Hepatocyte (in vitro differentiated cells): ENCODE results near the gene STXBP1. TPM values are rescaled to one million over a fixed set of nuclear protein-coding genes. Genes with fewer than 3 reads are reported as not detected.

Experiments
- DNase-seq: peaks from one replicate; pipeline ENCODE4 v3.0.0-alpha.2; 2016; ENCODE audit warnings: low spot score
- H2AFZ ChIP-seq: fragments of 200-600 bp; sonication (generic); 2 replicates; pipeline ENCODE4 v1.6.0; 2016; ENCODE audit warnings: antibody characterized with exemption, mild to moderate bottlenecking
- H3K27ac ChIP-seq: fragments of 200-600 bp; sonication (generic); 2 replicates; pipeline ENCODE4 v1.5.1; 2016; ENCODE audit warnings: mild to moderate bottlenecking
- H3K27me3 ChIP-seq: fragments of 200-600 bp; sonication (generic); 2 replicates; pipeline ENCODE4 v1.6.1; 2016
- H3K36me3 ChIP-seq: fragments of 200-600 bp; sonication (generic); replicated peaks from 2 replicates; pipeline ENCODE4 v1.5.1; 2016; ENCODE audit warnings: low read depth; ENCODE audit not compliant: insufficient read depth
- H3K4me1 ChIP-seq: fragments of 200-600 bp; sonication (generic); 2 replicates; pipeline ENCODE4 v1.5.1; 2016; ENCODE audit warnings: mild to moderate bottlenecking, moderate library complexity; ENCODE audit not compliant: insufficient read depth
- H3K4me2 ChIP-seq: fragments of 200-600 bp; sonication (generic); 2 replicates; pipeline ENCODE4 v1.6.0; 2016
- H3K4me3 ChIP-seq: fragments of 200-600 bp; sonication (generic); 2 replicates; pipeline ENCODE4 v1.5.1; 2016; ENCODE audit warnings: mild to moderate bottlenecking
- H3K79me2 ChIP-seq: fragments of 200-600 bp; sonication (generic); 2 replicates; pipeline ENCODE4 v1.6.0; 2017; ENCODE audit warnings: mild to moderate bottlenecking
- H3K9me2 ChIP-seq: fragments of 200-600 bp; sonication (generic); replicated peaks from 2 replicates; pipeline ENCODE4 v1.6.0; 2017; ENCODE audit warnings: mild to moderate bottlenecking; ENCODE audit not compliant: insufficient read depth
- H3K9me3 ChIP-seq: fragments of 200-600 bp; sonication (generic); 2 replicates; pipeline ENCODE4 v1.5.1; 2016; ENCODE audit warnings: low read depth, mild to moderate bottlenecking
- H4K20me1 ChIP-seq: fragments of 200-600 bp; sonication (generic); 2 replicates; pipeline ENCODE4 v1.6.0; 2016; ENCODE audit warnings: mild to moderate bottlenecking; ENCODE audit not compliant: insufficient read depth, poor library complexity, severe bottlenecking
- EZH2 ChIP-seq: fragments of 200-600 bp; sonication (generic); IDR thresholded peaks from 2 replicates; pipeline ENCODE4 v1.6.1; 2016; ENCODE audit warnings: antibody characterized with exemption, mild to moderate bottlenecking, borderline replicate concordance
- EZH2phosphoT487 ChIP-seq: fragments of 200-600 bp; sonication (generic); IDR thresholded peaks from one replicate; pipeline ENCODE4 v1.6.1; 2018; ENCODE audit warnings: antibody characterized with exemption, mild to moderate bottlenecking, low read depth, moderate library complexity; ENCODE audit not compliant: unreplicated experiment, severe bottlenecking
- WGBS: methylation state at CpG from one replicate; pipeline ENCODE4 v1.1.6; 2016; ENCODE audit warnings: low lambda C conversion rate; ENCODE audit errors: missing lambda C conversion rate; 5-methylcytosine and 5-hydroxymethylcytosine counted together
- polyA plus RNA-seq: library from polyadenylated mRNA; unstranded; fragments of >200 nt; fragmentation: Nextera tagmentation; extraction: Ambion mirVana; gene quantifications from 2 replicates; pipeline ENCODE4 v1.2.1, GENCODE V29; 2016
- total RNA-seq: library from RNA; depleted of rRNA; stranded (reverse); fragments of >200 nt; gene quantifications from 2 replicates; pipeline ENCODE4 v1.2.3, GENCODE V29; 2014
- TF ChIP-seq, protein P1 (sequence below): fragments of 200-600 bp; sonication (generic); IDR thresholded peaks from 2 replicates; pipeline ENCODE4 v1.5.1; 2016; ENCODE audit warnings: antibody characterized with exemption, mild to moderate bottlenecking; ENCODE audit not compliant: poor library complexity

STXBP1 gene
- total and polyA plus RNA-seq, 2 experiments from 2014 or later: 22.6 to 27.6 TPM

DNA sequence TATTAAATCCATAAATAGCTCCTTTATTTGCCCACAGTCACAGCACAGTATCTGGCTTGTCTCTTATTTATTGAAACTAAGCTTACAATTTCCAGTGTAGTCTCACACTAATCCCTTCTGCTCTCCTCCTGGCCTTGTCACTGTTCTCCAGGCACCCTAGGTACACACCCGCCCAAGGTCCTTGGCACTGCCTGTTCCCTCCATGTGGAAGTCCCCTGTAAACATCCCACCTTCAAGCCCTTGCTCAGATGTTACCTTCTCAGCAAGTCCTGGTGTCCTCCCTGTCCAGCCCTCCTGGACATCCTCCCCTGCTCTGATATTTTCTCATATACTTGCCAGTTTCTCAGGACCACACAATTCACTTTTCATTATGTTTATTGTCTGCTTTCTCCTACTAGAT is 50.5 kb downstream of the STXBP1 start:
- Histone ChIP-seq H2AFZ (no peak overlapping the region), H3K9me3 (no peaks in the 10 kb centered on the region), H3K4me1 (peaks cover 9% of the 10 kb centered on the region), H3K4me3 (no peak overlapping the region), H3K36me3 (no peaks in the 10 kb centered on the region), H3K27me3 (no peaks in the 10 kb centered on the region), H3K9me2 (no peaks in the 10 kb centered on the region), H3K79me2 (no peaks in the 10 kb centered on the region), H3K4me2 (no peak overlapping the region), H4K20me1 (no peaks in the 10 kb centered on the region), H3K27ac (no peak overlapping the region)
- TF ChIP-seq EZH2phosphoT487 (no peak), EZH2 (no peak)
- TF ChIP-seq, protein P1, sequence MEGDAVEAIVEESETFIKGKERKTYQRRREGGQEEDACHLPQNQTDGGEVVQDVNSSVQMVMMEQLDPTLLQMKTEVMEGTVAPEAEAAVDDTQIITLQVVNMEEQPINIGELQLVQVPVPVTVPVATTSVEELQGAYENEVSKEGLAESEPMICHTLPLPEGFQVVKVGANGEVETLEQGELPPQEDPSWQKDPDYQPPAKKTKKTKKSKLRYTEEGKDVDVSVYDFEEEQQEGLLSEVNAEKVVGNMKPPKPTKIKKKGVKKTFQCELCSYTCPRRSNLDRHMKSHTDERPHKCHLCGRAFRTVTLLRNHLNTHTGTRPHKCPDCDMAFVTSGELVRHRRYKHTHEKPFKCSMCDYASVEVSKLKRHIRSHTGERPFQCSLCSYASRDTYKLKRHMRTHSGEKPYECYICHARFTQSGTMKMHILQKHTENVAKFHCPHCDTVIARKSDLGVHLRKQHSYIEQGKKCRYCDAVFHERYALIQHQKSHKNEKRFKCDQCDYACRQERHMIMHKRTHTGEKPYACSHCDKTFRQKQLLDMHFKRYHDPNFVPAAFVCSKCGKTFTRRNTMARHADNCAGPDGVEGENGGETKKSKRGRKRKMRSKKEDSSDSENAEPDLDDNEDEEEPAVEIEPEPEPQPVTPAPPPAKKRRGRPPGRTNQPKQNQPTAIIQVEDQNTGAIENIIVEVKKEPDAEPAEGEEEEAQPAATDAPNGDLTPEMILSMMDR: no peak
- no peak for DNase-seq
- 86% methylated on average over 1 of the region's 1 CpG for WGBS

DNA sequence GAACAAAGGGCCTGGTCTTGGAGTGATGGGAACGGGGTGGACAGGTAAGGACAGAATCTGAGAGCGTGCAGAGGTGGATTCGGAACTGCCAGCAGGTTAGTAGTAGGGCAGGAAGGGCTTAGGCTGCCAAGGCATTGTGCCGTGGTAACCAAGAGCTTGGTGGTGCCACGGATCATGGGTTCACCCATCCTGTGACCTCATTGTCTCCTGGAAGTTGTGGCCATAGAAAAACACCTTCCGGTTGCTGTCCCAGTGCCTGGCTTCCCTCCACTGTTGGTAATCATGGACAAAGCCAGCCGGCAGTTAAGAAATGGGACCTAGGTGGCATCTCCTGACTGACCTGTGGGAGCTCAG is 52.2 kb downstream of the STXBP1 start:
- WGBS: 95% methylated on average over 7 of the region's 7 CpGs
- H3K4me2 ChIP-seq: no peak overlapping the region
- no peaks in the 10 kb centered on the region for H3K36me3 ChIP-seq

DNA sequence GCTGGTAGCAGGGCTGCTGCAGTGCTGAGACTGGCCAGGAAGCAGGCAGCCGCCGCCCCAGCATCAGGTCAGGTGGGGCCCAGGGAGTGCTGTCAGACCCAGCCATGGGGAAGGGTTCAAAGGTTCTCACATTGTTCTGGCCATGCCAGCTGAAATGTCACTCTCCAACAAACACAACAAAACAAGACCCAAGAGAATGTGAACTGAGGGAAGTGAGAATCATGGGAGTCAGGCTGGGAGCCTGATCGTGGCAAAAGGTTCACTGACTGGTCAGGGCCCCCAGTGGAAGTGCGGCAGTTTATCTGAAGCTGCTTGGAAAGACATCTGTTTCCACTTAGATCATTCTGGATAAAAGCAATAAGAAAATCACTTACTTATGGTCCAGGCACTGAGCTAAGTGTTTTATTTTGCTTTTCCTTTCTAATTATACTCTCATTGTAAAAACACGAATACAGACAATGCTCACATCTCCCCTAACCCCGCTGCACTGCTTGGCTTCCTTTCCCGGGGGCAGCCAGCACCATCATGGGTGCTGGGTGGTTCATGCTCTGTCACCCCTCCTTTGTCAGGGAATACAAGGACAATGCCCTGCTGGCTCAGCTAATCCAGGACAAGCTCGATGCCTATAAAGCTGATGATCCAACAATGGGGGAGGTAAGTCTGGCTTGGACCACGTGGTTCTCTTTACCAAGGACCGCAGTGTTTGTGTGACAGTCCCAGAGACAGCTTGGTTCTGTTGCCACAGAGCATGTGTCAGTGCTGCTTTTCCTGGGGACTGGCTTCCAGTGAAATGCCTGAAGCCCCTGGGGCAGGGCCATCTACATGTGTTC is 52.8 kb downstream of the STXBP1 start:
- no peaks in the 10 kb centered on the region for H3K9me2 ChIP-seq
- H3K4me3 ChIP-seq: no peak overlapping the region
- H3K36me3 ChIP-seq: no peaks in the 10 kb centered on the region
- TF ChIP-seq EZH2phosphoT487 (no peak), EZH2 (no peak)
- TF ChIP-seq, protein P1: no peak
- no peaks in the 10 kb centered on the region for H3K27me3 ChIP-seq
- no peaks in the 10 kb centered on the region for H4K20me1 ChIP-seq
- DNase-seq: peak; percentile 40
- H3K9me3 ChIP-seq: no peaks in the 10 kb centered on the region
- H3K79me2 ChIP-seq: no peaks in the 10 kb centered on the region
- peak overlapping the region; percentile 37 for H3K4me2 ChIP-seq
- no peak overlapping the region for H2AFZ ChIP-seq
- H3K27ac ChIP-seq: peak overlapping the region; percentile 22
- peaks cover 9% of the 10 kb centered on the region for H3K4me1 ChIP-seq
- 46% methylated on average over 10 of the region's 10 CpGs for WGBS

More for the DNA sequence above, 52.2 kb downstream of the STXBP1 start:
- H3K4me3 ChIP-seq: no peak overlapping the region
- no peaks in the 10 kb centered on the region for H3K79me2 ChIP-seq
- TF ChIP-seq EZH2phosphoT487 (no peak), EZH2 (no peak)
- TF ChIP-seq, protein P1: no peak
- no peaks in the 10 kb centered on the region for H4K20me1 ChIP-seq
- no peaks in the 10 kb centered on the region for H3K27me3 ChIP-seq
- H3K9me2 ChIP-seq: no peaks in the 10 kb centered on the region
- H3K4me1 ChIP-seq: peaks cover 9% of the 10 kb centered on the region
- peak overlapping the region; percentile 22 for H3K27ac ChIP-seq
- no peaks in the 10 kb centered on the region for H3K9me3 ChIP-seq
- no peak overlapping the region for H2AFZ ChIP-seq
- DNase-seq: no peak
